Epithelial cell of prostate (primary cell): ENCODE results near the gene S1PR3.

Experiments used
- DNase-seq: peaks from one replicate; pipeline ENCODE4 v3.0.0-alpha.2; 2011; ENCODE audit warnings: low read depth, low spot score
- H3K27ac ChIP-seq: fragments of 450-650 bp; 2 replicates; pipeline ENCODE4 v1.5.1; 2017; ENCODE audit warnings: mild to moderate bottlenecking

The S1PR3 gene

GRCh38 chr9:88988796-88989641 is 2.2 kb upstream of the S1PR3 start:
- peak; percentile 20 for DNase-seq
- H3K27ac ChIP-seq = no peak overlapping the region

GRCh38 chr9:88990041-88990728 is 1.1 kb upstream of the S1PR3 start:
- DNase-seq = no peak
- H3K27ac ChIP-seq = no peak overlapping the region

GRCh38 chr9:88990729-88991065 is 571 bp upstream of the S1PR3 start:
- DNase-seq = no peak
- H3K27ac ChIP-seq = no peak overlapping the region

GRCh38 chr9:88992556-88992955 is 1.3 kb downstream of the S1PR3 start:
- H3K27ac ChIP-seq = no peak overlapping the region
- no peak for DNase-seq

DNA sequence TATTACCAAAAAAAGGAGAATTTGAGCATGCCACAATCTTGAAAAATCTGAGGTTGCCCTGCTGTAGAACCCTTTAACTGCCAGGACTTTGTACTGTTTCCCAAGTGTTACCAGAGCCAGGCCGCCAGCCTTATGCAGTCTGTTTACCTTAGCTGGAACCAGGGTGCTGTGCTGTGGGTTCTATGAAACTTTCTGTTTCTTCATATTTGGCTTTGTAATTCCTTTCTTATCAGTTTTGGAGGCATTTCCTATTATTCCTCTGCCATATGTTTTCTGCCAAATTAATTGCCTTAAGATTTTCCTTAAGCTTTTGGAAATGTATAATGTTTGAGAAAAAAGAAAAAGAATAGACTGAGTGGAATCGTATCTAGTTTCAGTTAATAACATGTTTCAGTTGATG is 2.1 kb downstream of the S1PR3 start:
- DNase-seq = no peak
- H3K27ac ChIP-seq = no peak overlapping the region

DNA sequence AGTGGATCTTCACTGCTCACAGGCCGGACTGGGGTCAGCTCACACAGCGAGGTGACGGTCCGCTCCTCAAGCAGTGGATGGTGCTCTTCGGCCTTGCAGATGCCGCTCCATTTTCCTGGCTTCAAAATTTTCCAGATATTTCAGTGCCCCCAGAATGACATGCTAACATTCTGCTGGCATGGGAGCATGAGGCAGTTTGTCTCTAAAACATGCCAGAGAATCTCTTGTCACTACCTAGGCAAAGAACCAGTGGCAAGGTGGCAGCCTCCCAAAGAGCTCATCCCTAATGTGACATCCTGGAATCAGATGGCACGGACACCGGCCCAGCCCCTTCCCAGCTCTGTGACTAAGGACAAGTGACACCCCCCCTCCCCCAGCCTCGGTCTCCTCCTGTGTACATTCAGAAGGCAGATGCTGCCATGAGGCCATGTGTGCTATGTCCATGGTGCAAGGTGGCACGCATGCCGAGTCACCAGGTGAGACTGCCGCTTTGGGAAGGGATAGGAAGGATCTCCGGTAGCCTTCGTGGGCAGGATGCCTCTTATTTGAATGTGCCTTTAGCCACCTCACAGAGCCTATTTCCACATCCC is 2.7 kb downstream of the S1PR3 start:
- no peak for DNase-seq
- H3K27ac ChIP-seq = no peak overlapping the region

DNA sequence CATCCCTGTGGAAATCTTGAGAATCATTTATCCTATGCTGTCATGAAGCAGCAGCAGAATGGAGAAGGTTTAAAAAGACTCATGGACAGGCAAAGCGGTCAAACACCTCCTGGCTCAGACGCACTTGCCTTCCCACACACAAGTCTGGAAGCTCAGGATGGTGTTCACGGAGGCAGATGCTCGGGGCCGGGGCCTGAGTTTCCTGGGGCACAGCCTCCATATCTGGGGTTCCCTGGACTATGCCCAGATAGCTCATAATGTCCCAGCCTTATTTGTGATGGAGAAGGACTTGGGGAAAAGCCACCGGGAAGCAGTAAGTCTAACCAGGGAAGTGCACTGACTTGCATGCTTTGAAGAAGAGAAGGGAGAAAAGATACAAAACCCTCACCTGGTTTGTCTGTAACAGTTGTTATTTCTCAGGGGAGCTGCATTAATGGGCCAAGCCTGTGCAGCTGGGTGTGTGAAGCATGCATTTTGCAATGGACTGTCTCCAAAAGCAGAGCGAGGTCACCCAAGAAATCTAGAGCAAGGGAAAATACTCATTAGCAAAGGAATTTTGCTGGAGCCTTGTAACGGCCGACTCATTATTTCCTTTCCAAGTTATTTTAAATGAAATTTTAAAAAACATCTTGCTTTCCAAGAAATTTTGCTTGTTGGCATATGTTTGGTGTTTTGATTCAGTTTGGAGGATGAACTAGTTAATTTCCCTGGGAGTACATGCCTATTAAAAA is 3.4 kb downstream of the S1PR3 start:
- DNase-seq = no peak
- H3K27ac ChIP-seq = no peak overlapping the region

DNA sequence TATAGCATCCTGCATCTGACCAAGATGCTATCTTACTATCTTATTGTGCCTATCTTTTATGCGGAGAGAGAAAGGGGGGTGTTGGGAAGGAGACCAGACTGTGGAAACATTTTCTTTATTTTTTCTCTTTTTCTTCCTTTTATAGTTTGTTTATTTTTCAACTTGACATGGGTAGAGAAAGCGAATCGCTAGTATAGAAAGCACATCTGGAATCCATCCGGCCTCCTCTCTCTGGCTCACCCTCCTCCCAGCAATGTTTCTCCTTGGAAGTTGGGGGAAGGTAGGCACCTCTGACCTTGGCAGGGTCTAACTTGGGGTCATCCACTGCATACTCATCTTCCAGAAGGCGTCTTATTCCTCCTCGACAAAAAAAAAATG is 3.9 kb downstream of the S1PR3 start:
- H3K27ac ChIP-seq = no peak overlapping the region
- DNase-seq = no peak

- no peak for DNase-seq
Observed at GRCh38 chr9:88995627-88996026, 4.4 kb downstream of the S1PR3 start.

DNA sequence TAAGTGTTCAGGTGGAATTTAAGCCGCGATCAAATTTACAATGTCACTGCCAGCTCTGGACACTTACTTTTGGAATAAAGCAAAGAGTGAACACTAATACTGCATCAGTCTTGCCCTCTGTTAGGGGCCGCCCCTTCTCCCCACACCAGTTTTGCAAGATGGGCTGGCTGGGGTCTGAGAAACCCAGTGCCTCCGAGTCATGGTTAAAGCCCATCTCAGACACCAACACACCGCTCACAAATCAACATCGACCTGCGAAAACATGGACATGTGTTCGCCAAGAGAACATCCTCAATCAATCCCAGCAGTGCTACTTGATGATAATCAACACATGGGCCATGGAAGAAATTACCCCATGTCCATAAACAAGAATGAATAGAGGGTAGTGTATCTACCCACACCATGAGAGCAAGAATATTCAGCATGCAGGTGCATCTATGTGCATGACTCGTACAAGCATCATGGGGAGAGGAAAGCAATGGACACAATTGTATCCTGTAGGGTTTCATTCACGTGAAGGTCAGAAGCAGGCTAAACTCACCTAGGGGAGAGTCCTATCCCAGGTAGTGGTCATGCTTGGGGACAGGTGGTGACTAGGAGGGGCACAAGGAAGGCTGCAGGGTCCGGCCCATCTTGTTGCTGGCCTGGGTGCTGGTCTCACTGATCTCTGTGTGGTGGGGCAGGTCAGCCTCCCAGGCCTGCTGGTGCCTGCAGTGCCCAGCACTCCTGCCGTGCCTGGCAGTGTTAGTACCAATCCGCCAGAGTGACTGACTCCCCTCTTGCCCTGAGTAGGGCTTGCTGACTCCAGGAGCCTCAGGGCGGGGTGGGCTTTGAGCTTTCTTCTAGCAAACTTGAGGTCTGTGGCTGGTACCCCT is 5.0 kb downstream of the S1PR3 start:
- H3K27ac ChIP-seq = no peak overlapping the region

More at GRCh38 chr9:88995627-88996026, 4.4 kb downstream of the S1PR3 start:
- no peak overlapping the region for H3K27ac ChIP-seq

DNA sequence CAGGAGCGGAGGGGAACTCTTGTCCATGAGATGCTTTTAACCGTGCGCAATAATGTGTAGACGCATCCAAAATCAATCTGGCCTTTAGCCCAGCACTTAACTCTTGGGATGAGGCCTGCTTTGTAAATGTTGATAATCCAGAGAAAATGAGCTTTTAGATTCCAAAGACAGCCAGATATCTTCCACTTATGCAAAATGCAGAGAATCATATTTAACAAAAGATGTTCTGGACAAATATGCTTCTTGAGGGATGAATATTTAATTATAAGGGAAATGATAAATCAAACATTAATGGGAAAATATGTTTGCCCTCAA is 5.6 kb downstream of the S1PR3 start:
- no peak overlapping the region for H3K27ac ChIP-seq
- no peak for DNase-seq

More for the DNA sequence above, 5.0 kb downstream of the S1PR3 start:
- no peak for DNase-seq

DNA sequence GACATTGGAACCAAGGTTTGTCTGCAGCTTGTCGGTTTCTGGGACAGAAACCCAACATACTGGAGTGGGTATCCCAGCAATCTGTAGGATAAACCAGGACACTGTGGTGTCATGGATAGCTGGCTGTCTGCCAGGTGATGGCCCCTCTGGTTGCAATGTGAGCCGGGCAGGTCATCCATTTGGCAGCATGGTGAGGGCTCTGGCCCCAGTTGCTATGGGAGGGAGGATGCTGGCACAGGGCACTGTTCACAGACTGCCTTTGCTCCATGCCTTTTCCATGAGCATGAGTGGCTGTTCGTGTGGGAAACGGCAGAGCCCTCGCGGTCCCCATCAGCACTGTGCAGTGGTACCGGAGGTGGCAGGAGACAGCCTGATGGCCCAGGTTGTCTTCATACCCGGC is 6.4 kb downstream of the S1PR3 start:
- DNase-seq = no peak
- H3K27ac ChIP-seq = no peak overlapping the region

DNA sequence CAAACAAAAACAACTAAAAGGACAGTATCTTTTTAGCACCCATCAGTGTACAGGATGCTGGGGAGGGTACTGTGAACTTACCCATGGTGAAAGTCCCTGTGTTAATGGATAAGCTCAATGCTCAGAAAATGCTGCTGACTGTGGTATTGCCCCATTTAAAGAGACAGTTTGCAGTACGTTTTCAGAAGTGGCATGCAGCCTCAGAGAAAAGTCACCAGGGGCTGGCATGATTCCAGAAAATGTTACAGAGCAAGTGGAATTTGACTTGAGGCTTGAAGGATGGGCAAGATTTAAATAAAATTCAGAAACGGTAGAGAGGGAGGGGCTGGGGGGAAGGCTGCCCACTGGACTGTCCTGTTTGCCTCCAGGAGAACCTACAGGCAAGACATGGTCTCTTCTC is 7.2 kb downstream of the S1PR3 start:
- no peak for DNase-seq
- no peak overlapping the region for H3K27ac ChIP-seq

GRCh38 chr9:88998911-88999310 is 7.6 kb downstream of the S1PR3 start:
- H3K27ac ChIP-seq = no peak overlapping the region
- DNase-seq = no peak

DNA sequence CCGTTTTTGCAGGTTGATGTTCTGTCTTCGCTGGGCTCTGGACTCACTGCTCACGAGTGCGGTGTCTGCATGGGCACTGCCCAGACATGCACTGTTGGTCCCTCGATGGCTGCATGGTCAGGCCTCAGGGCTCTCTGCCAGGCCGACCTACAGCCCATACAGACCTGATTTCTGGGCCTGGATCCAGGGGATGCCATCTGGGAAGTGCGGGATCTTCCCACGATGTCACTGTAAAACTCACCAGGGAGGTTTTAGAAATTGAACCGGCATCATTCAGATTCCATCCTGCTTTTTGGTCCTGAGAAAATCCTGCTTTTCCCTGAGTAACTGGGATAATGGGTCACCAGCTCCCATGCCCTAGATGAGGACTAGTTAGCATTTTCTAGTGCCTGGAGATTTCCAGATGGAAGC is 9.1 kb downstream of the S1PR3 start:
- DNase-seq = no peak
- no peak overlapping the region for H3K27ac ChIP-seq

GRCh38 chr9:89000973-89001916 is 10.0 kb downstream of the S1PR3 start:
- no peak overlapping the region for H3K27ac ChIP-seq
- no peak for DNase-seq

DNA sequence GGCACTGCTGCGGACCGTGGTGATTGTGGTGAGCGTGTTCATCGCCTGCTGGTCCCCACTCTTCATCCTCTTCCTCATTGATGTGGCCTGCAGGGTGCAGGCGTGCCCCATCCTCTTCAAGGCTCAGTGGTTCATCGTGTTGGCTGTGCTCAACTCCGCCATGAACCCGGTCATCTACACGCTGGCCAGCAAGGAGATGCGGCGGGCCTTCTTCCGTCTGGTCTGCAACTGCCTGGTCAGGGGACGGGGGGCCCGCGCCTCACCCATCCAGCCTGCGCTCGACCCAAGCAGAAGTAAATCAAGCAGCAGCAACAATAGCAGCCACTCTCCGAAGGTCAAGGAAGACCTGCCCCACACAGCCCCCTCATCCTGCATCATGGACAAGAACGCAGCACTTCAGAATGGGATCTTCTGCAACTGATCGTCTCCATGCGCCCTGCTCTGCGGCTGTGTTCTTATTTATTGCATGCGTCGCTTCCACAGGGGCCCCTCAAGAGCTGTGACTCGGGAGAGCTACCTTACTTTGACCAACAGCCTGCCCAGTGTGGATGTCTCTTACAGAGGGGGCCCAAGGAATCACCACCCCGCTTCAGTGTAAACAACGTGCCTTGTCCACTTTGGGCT is 10.8 kb downstream of the S1PR3 start:
- DNase-seq = no peak
- no peak overlapping the region for H3K27ac ChIP-seq

GRCh38 chr9:89002987-89003386 is 11.7 kb downstream of the S1PR3 start:
- H3K27ac ChIP-seq = no peak overlapping the region
- no peak for DNase-seq

GRCh38 chr9:89005323-89005722 is 14.1 kb downstream of the S1PR3 start:
- DNase-seq = no peak
- H3K27ac ChIP-seq = no peak overlapping the region
